ENCODE results near the gene ZBTB40.

ZBTB40 gene, protein sequence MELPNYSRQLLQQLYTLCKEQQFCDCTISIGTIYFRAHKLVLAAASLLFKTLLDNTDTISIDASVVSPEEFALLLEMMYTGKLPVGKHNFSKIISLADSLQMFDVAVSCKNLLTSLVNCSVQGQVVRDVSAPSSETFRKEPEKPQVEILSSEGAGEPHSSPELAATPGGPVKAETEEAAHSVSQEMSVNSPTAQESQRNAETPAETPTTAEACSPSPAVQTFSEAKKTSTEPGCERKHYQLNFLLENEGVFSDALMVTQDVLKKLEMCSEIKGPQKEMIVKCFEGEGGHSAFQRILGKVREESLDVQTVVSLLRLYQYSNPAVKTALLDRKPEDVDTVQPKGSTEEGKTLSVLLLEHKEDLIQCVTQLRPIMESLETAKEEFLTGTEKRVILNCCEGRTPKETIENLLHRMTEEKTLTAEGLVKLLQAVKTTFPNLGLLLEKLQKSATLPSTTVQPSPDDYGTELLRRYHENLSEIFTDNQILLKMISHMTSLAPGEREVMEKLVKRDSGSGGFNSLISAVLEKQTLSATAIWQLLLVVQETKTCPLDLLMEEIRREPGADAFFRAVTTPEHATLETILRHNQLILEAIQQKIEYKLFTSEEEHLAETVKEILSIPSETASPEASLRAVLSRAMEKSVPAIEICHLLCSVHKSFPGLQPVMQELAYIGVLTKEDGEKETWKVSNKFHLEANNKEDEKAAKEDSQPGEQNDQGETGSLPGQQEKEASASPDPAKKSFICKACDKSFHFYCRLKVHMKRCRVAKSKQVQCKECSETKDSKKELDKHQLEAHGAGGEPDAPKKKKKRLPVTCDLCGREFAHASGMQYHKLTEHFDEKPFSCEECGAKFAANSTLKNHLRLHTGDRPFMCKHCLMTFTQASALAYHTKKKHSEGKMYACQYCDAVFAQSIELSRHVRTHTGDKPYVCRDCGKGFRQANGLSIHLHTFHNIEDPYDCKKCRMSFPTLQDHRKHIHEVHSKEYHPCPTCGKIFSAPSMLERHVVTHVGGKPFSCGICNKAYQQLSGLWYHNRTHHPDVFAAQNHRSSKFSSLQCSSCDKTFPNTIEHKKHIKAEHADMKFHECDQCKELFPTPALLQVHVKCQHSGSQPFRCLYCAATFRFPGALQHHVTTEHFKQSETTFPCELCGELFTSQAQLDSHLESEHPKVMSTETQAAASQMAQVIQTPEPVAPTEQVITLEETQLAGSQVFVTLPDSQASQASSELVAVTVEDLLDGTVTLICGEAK

DNA sequence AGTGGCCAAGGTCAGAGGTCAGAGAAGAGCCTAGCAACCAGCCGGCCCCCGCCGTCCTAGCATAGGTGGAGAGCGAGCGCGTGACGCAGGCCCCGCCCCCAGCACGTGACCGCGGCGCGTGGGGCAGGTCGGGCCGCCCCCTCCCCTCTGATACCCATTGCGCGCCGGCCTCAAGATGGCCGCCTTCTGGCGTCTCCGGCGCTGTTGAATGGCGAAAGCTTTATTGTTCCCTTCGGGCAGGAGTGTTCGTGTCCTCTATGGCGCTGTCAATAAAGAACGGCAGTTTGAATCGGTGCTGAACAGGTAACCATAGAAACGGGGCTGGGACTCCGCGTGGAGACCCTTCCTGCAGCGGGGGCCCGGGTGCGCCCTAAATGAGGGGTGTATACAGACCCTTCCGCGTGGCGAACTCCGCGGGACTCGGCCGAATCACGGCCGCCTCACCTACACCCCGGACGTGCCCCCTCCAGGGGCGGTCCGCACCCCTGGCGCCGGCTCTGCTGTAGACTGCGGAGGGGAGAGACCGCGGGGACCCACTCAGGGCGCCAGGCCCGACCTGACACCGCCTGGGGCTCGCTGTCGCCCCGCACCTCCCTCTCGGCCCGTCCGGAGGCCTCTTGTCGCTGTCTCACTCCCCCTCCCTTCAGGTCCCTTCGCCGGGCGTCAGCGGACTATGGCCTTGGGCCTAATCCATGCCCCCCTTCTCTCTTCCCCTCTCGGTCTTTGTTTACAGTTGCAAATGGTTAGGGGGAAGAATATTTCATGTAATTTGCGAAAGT, at the start of gene ZBTB40:
Gene ZBTB40 (plus strand): TSS at position 150 of the 779 bp plus-strand sequence. CDS start 38,098 bp downstream, outside the sequence.
- peak; percentile 95 to 97 for DNase-seq

DNA sequence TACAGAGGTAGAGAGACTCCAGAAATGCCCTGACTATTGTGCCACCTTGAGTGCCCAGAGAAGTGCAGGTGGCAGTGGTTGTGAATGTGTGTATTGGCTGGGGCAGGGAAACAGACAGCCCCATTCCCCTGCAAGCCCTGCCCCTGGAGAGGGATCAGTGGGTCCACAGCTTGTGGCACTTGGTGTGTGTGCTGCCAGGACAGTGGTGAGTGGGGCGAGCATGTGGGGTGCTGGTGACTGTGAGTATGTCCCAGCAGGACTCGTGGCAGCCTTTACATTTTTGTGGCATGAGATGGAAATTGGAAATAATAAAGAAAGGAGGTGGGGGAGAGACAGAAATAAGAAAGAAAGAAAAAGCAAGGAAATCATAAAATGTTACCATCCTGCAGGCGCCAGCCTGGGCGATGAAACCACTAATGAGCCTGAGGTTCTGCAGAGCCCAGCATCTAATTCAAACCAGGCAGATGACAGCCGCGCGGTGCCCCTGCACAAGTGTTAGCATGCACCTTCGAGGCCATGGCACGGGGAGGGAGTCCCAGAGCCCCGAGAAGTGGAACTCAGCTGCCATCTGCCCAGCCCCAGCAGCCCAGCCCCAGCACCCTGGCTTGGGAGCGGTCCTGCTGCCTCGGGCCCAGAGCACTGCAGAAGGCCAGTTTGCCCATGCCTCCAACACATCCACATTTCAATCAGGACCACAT, 49.1 kb upstream of the ZBTB40 start:
- DNase-seq = no peak

DNA sequence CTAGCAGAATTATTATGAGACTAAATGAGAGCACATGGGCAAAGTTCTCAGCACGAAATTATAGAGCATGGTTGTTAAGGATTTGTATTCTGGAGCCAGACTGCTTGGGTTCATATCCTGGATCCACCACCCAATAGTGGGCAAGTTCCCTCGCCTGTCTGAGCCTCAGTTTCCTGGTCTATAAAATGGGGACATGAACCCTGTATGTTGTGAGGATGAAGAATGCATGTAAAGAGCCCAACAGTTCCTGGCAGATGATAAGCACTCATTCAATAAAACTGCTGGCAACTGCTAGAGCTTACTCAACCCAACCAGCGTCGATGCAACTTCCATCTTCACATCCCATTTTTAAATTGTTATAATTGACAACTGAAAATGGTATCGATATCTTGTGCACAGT, 47.2 kb upstream of the ZBTB40 start:
- no peak for DNase-seq

DNA sequence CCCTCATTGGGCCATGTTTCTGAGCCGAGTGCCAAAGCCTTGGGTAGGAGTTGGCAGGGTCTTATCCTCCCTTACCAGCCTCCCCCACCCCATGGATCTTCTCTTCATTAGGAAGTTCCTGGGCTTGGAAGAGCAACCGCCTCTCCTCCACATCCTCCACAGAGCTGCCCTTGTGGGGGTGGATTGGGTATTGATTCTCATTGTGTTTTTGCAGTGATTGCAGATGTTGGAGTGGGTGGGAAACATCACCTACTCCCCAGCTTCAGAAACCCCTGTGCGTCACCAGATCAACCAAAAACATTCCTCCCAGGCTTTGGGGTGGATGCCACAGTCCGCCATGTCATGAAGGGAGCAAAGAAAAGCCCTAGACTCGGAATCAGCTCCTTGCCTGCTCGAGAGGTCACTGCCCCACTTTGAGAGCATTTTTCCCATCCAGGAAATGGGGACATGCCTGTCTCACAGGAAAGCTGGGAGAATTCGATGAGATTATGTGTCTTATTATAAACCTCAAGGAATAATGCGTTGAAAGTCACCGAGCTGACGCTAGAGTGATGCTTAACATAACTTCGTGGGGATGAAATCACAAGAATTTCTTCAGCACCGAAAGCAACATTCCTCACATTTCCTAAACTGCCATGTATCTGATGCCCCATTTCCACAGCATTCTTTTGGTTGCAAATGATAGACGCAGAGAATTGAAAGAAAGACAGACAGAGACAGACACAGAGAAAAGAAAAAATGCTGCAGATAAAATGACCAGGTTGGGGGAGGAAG, 44.7 kb upstream of the ZBTB40 start:
- no peak for DNase-seq

DNA sequence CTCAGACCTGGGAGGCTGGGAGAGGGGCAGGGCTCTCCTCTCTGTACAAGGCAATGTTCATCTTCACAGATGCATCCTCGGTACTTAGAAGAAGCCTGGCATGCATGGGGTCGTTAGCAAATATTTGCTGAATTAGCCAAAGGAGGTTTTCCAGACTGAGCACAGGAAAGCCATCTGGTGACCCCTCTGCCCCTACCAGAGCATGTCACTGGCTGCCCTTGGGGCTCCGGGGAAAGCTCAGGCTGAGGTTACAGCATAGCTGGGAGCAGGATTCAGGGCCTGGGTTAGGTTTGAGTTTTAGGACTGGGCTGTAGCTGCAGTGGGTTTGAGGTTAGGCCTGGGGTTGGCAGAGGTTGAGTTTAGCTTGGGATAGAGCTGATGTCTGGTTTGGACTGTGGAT, 43.4 kb upstream of the ZBTB40 start:
- DNase-seq = no peak

DNA sequence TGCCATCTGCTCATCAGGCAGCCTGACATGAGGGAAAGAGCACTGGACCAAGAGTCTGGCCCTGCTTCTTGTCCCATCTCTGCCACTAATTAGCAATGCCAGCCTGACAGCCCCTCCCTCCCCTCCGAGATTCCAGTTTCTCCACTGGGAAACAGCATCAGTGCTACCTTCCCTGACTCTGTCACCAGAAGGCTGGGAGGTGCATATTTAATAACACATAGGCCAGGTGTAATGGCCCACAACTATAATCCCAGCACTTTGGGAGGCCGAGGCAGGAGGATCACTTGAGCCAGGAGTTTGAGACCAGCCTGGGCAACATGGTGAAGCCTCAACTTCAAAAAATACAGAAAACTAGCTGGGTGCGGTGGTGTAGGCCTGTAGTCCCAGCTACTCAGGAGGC, 41.2 kb upstream of the ZBTB40 start:
- no peak for DNase-seq

DNA sequence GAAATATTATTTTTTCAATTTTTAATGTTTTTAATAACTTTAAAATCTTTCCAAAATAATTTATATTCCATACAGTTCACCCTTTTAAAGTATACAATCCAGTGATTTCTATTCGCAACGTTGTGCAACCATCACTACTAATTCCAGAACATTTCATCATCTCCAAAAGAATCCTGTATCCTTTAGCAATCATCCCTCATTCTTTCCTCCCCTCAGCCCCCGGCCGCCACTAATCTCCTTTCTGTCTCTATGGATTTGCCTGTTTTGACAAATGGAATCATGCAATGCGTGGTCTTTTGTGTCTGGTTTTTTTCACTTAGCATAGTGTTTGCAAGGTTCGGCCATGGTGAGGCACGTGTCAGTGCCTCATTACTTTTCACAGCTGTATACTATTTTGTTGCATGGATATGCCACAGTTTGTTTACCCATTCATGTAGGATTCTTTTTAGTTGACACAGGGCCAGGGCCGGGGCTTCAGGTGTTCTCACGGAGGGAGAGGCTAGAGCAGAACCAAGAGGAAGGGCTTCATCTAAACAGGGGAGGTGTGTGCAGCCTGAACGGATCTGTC, 40.6 kb upstream of the ZBTB40 start:
- DNase-seq = no peak

DNA sequence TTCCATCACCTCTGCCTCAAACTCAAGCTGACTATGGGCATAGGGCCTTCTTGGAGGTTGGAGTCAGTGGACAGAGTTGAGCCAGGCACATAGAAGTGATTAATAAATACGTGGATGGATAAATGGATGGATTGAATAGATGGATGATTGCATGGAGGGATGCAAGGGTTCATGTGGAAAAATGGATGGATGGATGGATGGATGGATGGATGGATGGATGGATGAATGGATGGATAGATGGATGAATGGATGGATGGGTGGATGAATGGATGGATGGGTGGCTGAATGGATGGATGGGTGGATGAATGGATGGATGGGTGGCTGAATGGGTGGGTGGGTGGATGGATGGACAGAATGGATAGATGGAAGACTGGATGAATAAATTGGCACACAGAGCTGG, 40.1 kb upstream of the ZBTB40 start:
- DNase-seq = no peak

DNA sequence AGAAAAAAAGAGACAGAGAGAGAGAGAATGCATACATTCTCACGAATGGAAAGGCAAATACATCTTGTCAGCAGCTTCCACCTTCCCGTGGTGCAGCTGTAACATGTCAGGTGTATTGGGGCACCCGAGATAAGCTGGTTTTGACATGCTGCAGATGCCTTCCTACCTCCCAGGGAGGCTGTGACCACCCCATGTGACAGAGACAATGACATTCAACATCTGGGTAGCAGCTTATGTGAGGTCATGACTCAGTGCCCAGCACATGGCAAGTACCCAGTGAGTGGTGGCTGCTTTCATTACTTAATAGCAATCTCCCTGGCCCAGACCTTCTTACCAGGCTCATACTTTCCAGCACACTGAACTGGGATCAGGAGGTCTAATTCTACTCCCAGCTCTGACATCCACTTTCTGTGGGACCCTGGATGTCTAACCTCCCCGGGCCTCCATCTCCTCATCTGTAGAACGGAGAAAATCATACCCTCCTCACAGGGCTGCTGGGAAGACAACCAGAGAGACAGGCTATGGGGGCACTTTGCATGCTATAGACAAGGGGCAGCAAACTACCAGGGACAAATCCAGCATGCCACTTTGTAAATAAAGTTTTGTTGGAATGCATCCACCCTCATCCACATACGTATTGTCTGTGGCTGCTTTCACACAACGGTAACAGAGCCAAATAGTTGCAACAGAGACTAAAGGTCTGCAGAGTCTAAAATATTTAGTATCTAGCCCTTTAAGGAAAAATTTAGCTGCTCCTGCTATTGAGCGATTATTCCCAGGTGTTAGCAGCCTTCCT, 38.5 kb upstream of the ZBTB40 start:
- DNase-seq = no peak

DNA sequence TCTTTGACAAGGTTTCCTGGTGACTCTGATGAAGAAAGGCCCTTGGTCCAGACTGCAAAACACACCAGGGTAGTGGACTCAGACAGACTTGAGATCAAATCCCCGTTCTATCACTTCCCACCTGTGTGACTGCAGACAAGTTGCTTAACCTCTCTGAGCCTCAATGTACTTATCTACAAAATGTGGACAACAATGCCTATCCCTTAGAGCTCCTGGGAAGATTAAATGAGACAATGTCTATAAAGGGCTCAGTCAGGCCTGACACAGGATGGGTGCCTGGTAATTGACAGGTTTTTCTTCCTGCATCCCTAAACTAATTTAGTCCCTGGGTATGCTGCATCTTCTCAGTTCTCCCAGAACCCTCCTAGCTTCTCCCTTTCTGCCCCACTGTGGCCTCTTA, 37.9 kb upstream of the ZBTB40 start:
- no peak for DNase-seq

DNA sequence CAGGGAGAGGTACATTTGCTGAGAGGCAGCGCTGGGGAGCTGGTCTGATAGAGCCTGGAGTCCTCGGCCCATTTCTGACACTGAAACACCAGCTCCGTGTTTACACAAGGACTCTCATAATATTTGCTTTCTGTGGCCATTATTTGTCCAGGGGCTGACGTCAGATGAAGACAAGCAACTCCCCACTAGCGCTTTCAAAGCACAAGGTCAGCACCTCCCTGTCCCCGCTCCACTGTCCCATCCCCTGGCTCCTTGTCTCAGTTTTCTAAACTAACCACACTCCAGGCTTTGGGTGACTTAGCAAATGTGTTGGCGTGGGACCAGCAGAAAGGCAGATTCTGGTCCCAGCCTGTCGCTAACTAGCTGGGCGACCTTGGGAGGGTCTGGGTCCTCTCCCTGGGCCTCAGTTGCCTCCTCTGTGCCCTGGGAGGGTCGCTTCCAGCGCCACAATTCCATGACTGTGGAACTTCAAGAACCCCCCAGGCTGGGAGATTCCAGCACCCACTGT, 37.4 kb upstream of the ZBTB40 start:
- DNase-seq = no peak

DNA sequence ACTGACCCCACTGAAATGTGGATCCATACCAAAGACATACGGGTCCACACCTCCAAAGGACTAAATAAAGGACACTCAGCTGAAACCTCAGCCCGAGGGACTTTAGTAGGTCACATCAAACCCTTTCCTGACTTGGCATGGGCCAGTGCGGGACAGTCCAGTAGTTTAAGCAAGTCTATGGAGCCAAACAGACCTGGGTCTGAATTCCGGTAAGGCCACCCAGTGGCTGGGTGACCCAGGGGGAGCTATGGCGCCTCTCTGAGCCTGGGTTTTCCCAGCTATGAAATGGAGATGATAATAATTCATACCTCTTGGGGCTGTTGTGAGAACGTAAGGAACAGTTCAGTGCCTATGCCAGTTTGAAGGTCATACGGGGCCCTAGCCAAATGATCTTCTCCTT, 36.2 kb upstream of the ZBTB40 start:
- DNase-seq = no peak

DNA sequence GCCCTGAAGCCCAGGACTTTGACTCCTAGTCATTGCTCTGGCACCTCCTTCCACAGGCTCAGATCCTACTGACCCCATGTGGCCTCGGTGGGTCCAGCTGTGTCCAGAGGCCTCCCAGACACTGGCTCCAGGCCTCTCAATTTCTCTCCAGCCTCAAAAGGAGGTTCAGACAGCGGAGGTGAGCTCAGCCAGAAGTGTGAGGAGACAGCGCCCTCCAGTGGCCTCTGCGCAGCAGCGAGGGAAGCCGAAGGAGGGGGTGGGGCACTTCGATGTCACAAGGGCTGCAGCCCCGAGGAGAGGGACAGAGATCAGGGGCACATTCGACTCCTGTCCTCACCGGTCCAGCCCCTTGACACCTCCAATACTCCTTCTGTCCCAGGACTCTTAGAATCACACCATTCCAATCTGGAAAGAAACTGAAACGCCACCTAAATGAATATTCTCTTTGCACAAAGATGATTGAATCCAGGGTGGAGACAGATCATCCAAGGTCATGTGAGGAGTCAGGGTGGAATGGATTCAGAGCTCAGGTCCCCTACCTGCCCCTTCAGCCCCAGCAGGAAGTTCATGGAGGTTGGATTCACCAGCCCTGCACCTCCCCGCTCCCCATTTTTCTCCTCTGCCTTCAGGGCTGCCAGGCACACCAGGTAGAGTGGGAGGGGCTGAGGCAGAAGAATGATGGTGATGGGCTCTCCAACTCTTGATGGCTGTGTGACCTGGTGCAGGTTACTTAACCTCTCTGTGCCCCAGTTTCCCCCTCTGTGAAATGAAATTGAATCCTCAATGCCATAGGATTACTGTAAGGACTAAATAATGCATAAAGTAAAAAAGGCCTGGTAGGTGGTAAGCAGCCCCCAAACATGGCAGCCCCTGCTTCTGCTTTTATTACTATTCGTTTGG, 34.8 kb upstream of the ZBTB40 start:
- peak; percentile 43 to 65 for DNase-seq

DNA sequence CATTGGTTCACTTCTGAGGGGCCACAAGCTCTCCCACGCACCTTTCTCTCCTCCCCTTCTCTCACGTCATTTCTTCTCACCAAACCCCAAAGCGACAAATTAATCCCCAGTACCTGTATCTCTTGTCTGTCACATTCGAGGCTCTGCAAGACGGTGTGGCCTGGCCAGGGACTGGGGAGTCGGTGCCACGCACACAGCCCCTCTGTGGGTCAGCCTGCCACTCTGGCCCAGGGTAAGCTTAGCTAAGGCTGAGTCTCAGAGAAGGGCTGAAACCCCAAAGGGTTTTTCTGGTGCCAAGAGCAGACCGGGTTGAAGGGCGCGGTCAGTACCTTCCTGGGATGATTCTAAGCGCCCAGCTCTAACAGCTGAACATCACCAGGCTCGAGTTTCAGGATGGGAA, 34.2 kb upstream of the ZBTB40 start:
- no peak for DNase-seq

DNA sequence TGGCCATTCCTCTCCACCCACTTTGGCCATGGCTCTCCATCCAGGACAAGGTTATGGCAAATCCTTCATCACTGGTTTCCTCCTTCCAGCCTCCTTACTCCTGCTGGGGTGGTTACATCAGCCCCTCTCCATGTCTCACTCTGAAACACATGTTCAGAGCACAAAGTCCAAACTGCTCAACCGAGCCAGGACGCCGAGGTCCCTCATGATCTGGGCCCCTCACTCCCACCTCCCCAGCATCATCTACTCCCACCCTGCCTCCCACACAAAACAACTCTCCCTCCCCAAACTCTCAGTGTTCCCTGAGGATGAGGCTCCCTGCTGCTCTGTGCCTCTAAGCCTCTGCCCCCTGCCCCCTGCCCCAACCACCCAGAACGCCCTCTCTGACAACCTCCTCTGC, 33.3 kb upstream of the ZBTB40 start:
- no peak for DNase-seq

DNA sequence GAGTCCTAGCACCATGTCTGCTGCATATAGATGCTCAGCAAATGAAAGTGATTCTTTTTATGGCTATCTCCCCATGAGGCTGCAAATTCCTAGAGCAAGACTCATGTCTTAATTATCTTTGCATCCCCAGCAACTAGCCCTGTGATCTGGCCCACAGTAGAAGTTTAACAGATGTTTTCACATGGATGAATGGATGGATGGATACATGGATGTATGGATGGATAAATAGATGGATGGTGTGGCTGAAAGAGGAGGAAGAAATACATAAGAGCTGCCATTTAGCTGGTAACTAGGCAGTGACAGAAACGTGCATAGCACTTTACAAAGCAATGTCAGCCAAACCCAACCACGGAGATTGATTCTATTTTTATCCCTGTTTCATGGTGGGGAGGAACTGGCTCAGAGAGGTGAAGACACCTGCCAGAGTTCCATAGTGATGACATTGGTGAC, 32.7 kb upstream of the ZBTB40 start:
- no peak for DNase-seq

DNA sequence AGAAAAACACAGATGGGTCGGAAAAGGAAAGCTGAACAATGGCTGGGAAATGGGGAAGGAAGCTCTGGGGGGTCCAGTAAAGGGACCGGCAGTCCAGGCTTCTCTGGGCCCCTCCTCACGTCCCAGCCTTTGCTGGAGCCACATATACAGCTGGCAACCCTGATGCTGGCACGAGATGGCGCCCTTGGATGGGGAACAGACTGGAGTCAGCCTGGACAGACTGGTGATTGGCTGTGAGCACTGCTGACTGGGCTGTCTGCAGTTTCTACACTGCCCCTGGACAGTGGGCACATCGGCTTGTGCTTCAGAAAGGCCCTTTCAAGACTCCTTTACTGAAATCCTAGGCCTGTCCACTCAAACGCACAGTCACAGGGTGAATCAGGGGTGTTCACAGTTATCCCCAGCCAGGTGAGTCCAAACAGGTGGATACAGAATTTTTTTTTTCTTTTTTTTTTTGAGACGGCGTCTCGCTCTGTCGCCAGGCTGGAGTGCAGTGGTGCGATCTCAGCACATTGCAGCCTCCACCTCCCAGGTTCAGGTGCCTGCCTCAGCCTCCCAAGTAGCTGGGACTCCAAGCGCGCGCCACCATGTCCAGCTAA, 31.1 kb upstream of the ZBTB40 start:
- peak; percentile 45 to 46 for DNase-seq

DNA sequence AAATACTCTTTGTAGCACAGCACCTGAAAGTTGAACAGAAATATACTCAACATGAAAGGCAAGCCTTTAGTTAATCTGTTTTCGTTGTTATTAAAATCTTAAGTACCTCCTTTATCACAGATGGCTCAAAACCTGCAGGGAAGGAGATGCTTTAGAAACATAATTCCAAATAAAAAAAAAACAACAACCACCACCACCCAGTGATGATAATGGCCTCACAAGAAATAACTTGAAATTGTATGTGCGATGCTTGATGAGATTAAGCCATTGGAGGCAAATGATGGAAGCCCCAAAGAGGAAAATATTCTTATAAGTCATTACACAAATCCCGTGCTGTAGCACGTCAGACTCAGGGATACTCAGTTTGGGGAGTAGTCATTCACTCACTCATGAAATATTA, 24.9 kb upstream of the ZBTB40 start:
- DNase-seq = no peak

Measured in CD4-positive, alpha-beta T cell treated with Interleukin-1 beta for 1 hour (primary cell).